Endometrium (tissue), 2 donors: Measurements from ENCODE around the gene FCMR.

Source experiments
- FAIRE-seq: peaks from 2 replicates; lab custom pipeline; 2012; peaks lifted over from hg19 to GRCh38; lab: Jason Lieb, UNC
- donor health status: control.
- donor health status: control.

Gene FCMR

GRCh38 chr1:206899717-206900116 lies 22.0 kb downstream of the FCMR start:
- FAIRE-seq = no peak

GRCh38 chr1:206898915-206899431 lies 22.8 kb downstream of the FCMR start:
- FAIRE-seq = no peak

- no peak for FAIRE-seq
These were observed 23.4 kb downstream of the FCMR start for GRCh38 chr1:206898089-206898914.

- no peak for FAIRE-seq
These were observed 24.6 kb downstream of the FCMR start, which contains the start of gene IL24 for GRCh38 chr1:206897175-206897574. TSS of gene IL24 (plus strand) at chr1:206897443. CDS start at chr1:206897833, 390 bp downstream.

GRCh38 chr1:206896261-206896660 lies 25.5 kb downstream of the FCMR start:
- FAIRE-seq = no peak

GRCh38 chr1:206895837-206896242 lies 25.9 kb downstream of the FCMR start:
- peak; percentile 23 for FAIRE-seq

- no peak for FAIRE-seq
These were observed 26.4 kb downstream of the FCMR start for GRCh38 chr1:206895325-206895724.

- FAIRE-seq = no peak
These were observed 28.4 kb downstream of the FCMR start for GRCh38 chr1:206893380-206893779.

- FAIRE-seq = no peak
These were observed 29.3 kb downstream of the FCMR start for GRCh38 chr1:206892351-206892984.

- no peak for FAIRE-seq
These were observed 30.3 kb downstream of the FCMR start for GRCh38 chr1:206891412-206891811.

- no peak for FAIRE-seq
These were observed 31.3 kb downstream of the FCMR start for GRCh38 chr1:206890125-206891060.

- no peak for FAIRE-seq
These were observed 34.0 kb downstream of the FCMR start for GRCh38 chr1:206887701-206888100.

GRCh38 chr1:206886831-206887230 lies 34.9 kb downstream of the FCMR start:
- FAIRE-seq = no peak

GRCh38 chr1:206885341-206886060 lies 36.2 kb downstream of the FCMR start:
- no peak for FAIRE-seq

GRCh38 chr1:206883876-206884275 lies 37.9 kb downstream of the FCMR start:
- FAIRE-seq = no peak

- no peak for FAIRE-seq
These were observed 38.6 kb downstream of the FCMR start for GRCh38 chr1:206883160-206883559.

- FAIRE-seq = no peak
These were observed 39.2 kb downstream of the FCMR start for GRCh38 chr1:206882555-206882954.

- FAIRE-seq = no peak
These were observed 41.4 kb downstream of the FCMR start for GRCh38 chr1:206880314-206880713.

GRCh38 chr1:206878456-206878855 lies 43.3 kb downstream of the FCMR start:
- no peak for FAIRE-seq

- no peak for FAIRE-seq
These were observed 45.9 kb downstream of the FCMR start for GRCh38 chr1:206875752-206876377.

- no peak for FAIRE-seq
These were observed 48.0 kb downstream of the FCMR start for GRCh38 chr1:206873603-206874188.
